ENCODE measurements around the gene DISC1.

DNA sequence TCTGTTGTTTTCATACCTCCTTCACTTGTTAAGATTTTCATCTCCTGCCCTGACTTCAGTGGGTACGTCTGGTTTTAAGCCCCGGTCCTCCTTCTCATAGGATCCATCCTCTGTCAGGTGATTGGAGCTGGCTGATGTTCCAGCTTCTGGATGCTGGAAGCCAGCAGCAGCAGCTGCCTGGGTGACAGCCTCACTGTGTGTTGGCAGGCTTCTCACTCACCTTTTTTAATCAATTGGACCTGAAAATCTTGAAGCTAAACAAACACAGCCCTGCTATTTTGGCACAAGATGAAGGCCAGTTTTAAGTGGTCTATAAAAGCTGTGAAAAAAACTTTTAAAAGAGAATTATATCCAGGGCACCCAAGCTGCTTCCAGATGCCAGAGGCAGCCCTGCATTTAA is 181.0 kb downstream of the DISC1 start:
- TF ChIP-seq POLR2AphosphoS5 (IDR thresholded peaks at IDR 0.05; ENCODE audit: low read depth) (no peak), GABPA (IDR thresholded peaks at IDR 0.05; ENCODE audit: low read depth) (no peak)
- TF ChIP-seq, protein P1, sequence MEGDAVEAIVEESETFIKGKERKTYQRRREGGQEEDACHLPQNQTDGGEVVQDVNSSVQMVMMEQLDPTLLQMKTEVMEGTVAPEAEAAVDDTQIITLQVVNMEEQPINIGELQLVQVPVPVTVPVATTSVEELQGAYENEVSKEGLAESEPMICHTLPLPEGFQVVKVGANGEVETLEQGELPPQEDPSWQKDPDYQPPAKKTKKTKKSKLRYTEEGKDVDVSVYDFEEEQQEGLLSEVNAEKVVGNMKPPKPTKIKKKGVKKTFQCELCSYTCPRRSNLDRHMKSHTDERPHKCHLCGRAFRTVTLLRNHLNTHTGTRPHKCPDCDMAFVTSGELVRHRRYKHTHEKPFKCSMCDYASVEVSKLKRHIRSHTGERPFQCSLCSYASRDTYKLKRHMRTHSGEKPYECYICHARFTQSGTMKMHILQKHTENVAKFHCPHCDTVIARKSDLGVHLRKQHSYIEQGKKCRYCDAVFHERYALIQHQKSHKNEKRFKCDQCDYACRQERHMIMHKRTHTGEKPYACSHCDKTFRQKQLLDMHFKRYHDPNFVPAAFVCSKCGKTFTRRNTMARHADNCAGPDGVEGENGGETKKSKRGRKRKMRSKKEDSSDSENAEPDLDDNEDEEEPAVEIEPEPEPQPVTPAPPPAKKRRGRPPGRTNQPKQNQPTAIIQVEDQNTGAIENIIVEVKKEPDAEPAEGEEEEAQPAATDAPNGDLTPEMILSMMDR (IDR thresholded peaks at IDR 0.05; ENCODE audit: insufficient read depth, low read length) = no peak

Data from HL-60 (cell line).